A673 (cell line): Measurements from ENCODE around the gene JMJD8.
"Not testable (repeated sequence)": the region's sequence is repeated elsewhere in the genome, so short reads cannot be mapped to it uniquely, and the experiment has no call there.

Experiments
- EZH2 ChIP-seq: fragments of 200-600 bp; sonication (generic); IDR thresholded peaks from 2 replicates; pipeline ENCODE4 v1.6.1; 2017; ENCODE audit warnings: borderline replicate concordance, low read depth, mild to moderate bottlenecking, mixed read lengths, antibody characterized with exemption, low read length; ENCODE audit not compliant: poor library complexity, severe bottlenecking
- TF ChIP-seq, protein P1 (sequence below): fragments of 300-800, 200-600 bp; sonication (generic); conservative IDR thresholded peaks from 2 replicates; pipeline ENCODE4 v1.5.1; 2017; ENCODE audit warnings: low read depth, mild to moderate bottlenecking, antibody characterized with exemption, low read length, moderate library complexity, mixed read lengths

GRCh38 chr16:691242-691641, 7.1 kb upstream of the JMJD8 start:
- TF ChIP-seq, protein P1, sequence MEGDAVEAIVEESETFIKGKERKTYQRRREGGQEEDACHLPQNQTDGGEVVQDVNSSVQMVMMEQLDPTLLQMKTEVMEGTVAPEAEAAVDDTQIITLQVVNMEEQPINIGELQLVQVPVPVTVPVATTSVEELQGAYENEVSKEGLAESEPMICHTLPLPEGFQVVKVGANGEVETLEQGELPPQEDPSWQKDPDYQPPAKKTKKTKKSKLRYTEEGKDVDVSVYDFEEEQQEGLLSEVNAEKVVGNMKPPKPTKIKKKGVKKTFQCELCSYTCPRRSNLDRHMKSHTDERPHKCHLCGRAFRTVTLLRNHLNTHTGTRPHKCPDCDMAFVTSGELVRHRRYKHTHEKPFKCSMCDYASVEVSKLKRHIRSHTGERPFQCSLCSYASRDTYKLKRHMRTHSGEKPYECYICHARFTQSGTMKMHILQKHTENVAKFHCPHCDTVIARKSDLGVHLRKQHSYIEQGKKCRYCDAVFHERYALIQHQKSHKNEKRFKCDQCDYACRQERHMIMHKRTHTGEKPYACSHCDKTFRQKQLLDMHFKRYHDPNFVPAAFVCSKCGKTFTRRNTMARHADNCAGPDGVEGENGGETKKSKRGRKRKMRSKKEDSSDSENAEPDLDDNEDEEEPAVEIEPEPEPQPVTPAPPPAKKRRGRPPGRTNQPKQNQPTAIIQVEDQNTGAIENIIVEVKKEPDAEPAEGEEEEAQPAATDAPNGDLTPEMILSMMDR = not testable (repeated sequence)
- TF ChIP-seq EZH2 = not testable (repeated sequence)
